Measurements from ENCODE around the gene C19orf81.
A peak's percentile ranks its signal among the peaks of the same experiment; 100 is the strongest.

C19orf81 gene

GRCh38 chr19:50652722-50653121 lies 3.5 kb downstream of the C19orf81 start:
- TF ChIP-seq CTCF (IDR thresholded peaks at IDR 0.05; ENCODE audit: low read depth, low read length, missing control alignments), result no peak
- DNase-seq (ENCODE audit: low read depth), result no peak
- in situ Hi-C loops (cut with HindIII; ENCODE audit: low sequenced_read_pairs), result no loop called here
- H3K4me3 ChIP-seq (ENCODE audit: low read depth, low read length), result no peak overlapping the region

GRCh38 chr19:50654882-50655281 lies 5.6 kb downstream of the C19orf81 start:
- no peak for TF ChIP-seq CTCF (IDR thresholded peaks at IDR 0.05; ENCODE audit: low read depth, low read length, missing control alignments)
- in situ Hi-C loops (cut with HindIII; ENCODE audit: low sequenced_read_pairs), result no loop called here
- DNase-seq (ENCODE audit: low read depth), result no peak
- no peak overlapping the region for H3K4me3 ChIP-seq (ENCODE audit: low read depth, low read length)

GRCh38 chr19:50657222-50657669 lies 8.0 kb downstream of the C19orf81 start:
- in situ Hi-C loops (cut with HindIII; ENCODE audit: low sequenced_read_pairs), result no loop called here
- H3K4me3 ChIP-seq (ENCODE audit: low read depth, low read length), result no peak overlapping the region
- no peak for TF ChIP-seq CTCF (IDR thresholded peaks at IDR 0.05; ENCODE audit: low read depth, low read length, missing control alignments)

GRCh38 chr19:50657712-50658440 lies 8.6 kb downstream of the C19orf81 start:
- TF ChIP-seq CTCF (IDR thresholded peaks at IDR 0.05; ENCODE audit: low read depth, low read length, missing control alignments), result no peak
- in situ Hi-C loops (cut with HindIII; ENCODE audit: low sequenced_read_pairs), result no loop called here
- H3K4me3 ChIP-seq (ENCODE audit: low read depth, low read length), result no peak overlapping the region
- DNase-seq (ENCODE audit: low read depth), result peak; percentile 11

More at GRCh38 chr19:50657222-50657669, 8.0 kb downstream of the C19orf81 start:
- DNase-seq (ENCODE audit: low read depth), result no peak

- no peak overlapping the region for H3K4me3 ChIP-seq (ENCODE audit: low read depth, low read length)
- no peak for DNase-seq (ENCODE audit: low read depth)
- in situ Hi-C loops (cut with HindIII; ENCODE audit: low sequenced_read_pairs), result no loop called here
These were observed 9.4 kb downstream of the C19orf81 start for GRCh38 chr19:50658441-50659317.

More at GRCh38 chr19:50658441-50659317, 9.4 kb downstream of the C19orf81 start:
- TF ChIP-seq CTCF (IDR thresholded peaks at IDR 0.05; ENCODE audit: low read depth, low read length, missing control alignments), result no peak

Data from astrocyte of the cerebellum (primary cell).